Measurements from ENCODE around the gene IFNGR2. TPM values are rescaled to one million over a fixed set of nuclear protein-coding genes. Genes with fewer than 3 reads are reported as not detected.
"Not testable (repeated sequence)": the region's sequence is repeated elsewhere in the genome, so short reads cannot be mapped to it uniquely, and the experiment has no call there.

IFNGR2 gene
- total RNA-seq, 4 donors from 2014 or later = 53.7 to 96.3 (median 67.6) TPM

DNA sequence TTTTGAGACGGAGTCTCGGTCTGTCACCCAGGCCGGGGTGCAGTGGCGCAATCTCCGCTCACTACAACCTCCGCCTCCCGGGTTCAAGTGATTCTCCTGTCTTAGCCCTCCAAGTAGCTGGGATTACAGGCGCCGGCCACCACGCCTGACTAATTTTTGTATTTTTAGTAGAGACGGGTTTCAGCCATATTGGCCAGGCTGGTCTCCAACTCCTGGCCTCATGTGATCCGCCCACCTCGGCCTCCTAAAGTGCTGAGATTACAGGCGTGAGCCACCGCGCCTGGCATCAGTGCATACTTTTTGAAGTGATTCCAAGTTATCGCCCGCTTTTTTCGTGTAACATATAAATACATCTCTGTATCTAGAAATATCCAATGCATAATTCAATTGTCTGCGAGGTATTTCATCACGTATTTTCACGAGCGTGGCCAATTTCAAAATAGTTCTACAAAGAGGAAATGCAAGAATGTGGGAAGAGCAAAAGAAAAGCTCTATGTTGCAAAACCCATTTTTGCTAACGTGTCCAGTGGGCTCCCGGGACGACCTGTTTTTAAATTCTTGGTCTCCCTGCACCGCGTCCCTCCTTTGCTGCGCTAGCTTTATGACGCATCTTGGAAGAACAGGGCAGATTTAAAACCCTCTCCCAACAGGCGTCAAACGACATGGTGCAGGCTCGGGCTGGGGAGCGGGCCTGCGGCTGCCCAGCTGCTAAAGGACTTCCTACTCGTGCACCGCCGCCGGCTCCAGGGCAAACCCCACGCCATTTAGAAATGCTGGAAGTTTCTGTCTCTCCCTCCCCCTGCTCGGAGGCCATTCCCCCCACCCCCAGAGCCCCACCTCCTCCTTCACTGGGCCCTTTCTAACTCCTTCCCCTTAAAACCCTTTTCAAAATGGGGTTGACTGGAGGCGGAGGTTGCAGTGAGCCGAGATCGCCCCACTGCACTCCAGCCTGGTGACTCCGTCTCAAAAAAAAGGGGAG is 923 bp upstream of the IFNGR2 start:
- no peaks in the 10 kb centered on the region for H3K9me3 ChIP-seq
- DNase-seq = peak; percentile 50 to 78 (median 63)
- H3K27me3 ChIP-seq = no peaks in the 10 kb centered on the region
- peaks cover 0 to 29% (median 9%) of the 10 kb centered on the region in 4 donors for H3K4me1 ChIP-seq
- no peaks in the 10 kb centered on the region for H3K36me3 ChIP-seq
- peak overlapping the region; percentile 85 to 97 (median 94) for H3K4me3 ChIP-seq
- TF ChIP-seq, protein P1, sequence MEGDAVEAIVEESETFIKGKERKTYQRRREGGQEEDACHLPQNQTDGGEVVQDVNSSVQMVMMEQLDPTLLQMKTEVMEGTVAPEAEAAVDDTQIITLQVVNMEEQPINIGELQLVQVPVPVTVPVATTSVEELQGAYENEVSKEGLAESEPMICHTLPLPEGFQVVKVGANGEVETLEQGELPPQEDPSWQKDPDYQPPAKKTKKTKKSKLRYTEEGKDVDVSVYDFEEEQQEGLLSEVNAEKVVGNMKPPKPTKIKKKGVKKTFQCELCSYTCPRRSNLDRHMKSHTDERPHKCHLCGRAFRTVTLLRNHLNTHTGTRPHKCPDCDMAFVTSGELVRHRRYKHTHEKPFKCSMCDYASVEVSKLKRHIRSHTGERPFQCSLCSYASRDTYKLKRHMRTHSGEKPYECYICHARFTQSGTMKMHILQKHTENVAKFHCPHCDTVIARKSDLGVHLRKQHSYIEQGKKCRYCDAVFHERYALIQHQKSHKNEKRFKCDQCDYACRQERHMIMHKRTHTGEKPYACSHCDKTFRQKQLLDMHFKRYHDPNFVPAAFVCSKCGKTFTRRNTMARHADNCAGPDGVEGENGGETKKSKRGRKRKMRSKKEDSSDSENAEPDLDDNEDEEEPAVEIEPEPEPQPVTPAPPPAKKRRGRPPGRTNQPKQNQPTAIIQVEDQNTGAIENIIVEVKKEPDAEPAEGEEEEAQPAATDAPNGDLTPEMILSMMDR (IDR thresholded peaks at IDR 0.05) = no peak
- TF ChIP-seq POLR2A (IDR thresholded peaks at IDR 0.05) = peak in 1 of 2 donors; percentile 32
- H3K27ac ChIP-seq = peak overlapping the region; percentile 96 to 99 (median 98)

DNA sequence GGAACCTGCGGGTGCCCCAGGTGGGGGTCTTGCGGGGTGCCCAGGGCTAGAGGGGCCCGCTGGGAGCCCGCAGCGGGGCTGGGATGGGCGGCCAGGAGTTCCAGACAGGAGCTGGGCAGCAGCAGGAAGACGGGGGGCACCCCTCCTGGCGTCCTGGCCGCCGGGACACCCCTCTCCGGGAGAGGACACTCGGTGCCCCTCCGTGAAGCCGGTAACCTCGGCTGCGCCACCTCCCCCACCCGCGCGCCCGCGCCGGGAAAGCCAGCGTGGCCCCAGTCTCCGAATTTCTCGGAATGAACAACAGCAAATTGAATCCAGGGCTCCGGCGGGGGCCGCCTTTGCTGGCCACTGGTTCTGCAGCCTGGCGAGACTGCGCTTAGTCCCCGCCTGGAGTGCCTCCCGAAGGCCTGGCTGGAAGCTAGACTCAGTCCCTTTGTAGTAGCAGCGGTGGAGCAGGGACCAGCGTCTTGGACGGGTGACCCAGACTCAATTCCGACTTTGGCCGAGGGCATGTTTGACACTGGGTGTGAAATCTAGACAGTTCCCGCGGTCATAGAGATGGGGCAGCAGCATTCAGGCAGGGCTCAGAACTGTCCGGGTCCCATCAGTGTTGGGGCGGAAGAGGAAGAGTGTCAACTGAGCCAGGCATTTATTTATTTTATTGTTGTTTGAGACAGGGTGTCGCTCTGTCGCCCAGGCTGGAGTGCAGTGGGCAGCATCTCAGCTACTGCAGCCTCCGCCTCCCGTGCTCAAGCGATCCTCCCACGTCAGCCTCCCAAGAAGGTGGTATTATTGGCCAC is 773 bp downstream of the IFNGR2 start:
- no peaks in the 10 kb centered on the region for H3K9me3 ChIP-seq
- H3K36me3 ChIP-seq = no peaks in the 10 kb centered on the region
- H3K27ac ChIP-seq = peak overlapping the region; percentile 96 to 99 (median 98)
- peak overlapping the region; percentile 85 to 97 (median 94) for H3K4me3 ChIP-seq
- peak; percentile 61 to 81 (median 79) for DNase-seq
- H3K4me1 ChIP-seq = peaks cover 0 to 36% (median 11%) of the 10 kb centered on the region in 4 donors
- no peaks in the 10 kb centered on the region for H3K27me3 ChIP-seq
- TF ChIP-seq, protein P1 (IDR thresholded peaks at IDR 0.05) = peak in 2 of 6 experiments; percentile 4 to 12
- peak; percentile 63 to 64 for TF ChIP-seq POLR2A (IDR thresholded peaks at IDR 0.05)

DNA sequence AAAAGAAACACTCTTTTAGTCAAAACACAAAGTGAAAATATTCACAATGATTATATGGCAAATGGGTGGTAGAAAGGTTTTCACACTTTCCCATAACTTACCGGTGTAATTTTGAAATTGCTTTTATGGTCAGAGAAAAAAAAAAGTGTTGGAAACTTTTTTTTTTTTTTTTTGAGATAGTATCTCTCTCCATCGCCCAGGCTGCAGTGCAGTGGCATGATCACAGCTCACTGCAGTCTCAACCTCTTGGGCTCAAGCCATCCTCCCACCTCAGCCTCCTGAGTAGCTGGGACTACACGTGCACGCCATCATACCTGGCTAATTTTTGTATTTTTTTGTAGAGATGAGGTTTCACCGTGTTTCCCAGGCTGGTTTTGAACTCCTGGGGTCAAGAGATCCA is 3.3 kb downstream of the IFNGR2 start:
- no peaks in the 10 kb centered on the region for H3K9me3 ChIP-seq
- H3K27ac ChIP-seq = peak overlapping the region in 1 of 4 donors; percentile 98
- TF ChIP-seq, protein P1 (IDR thresholded peaks at IDR 0.05) = no peak
- TF ChIP-seq POLR2A (IDR thresholded peaks at IDR 0.05) = no peak
- peak overlapping the region in 1 of 4 donors; percentile 25 for H3K4me3 ChIP-seq
- peaks cover 0 to 11% (median 0%) of the 10 kb centered on the region in 3 donors for H3K36me3 ChIP-seq
- no peaks in the 10 kb centered on the region for H3K27me3 ChIP-seq
- peaks cover 0 to 39% (median 11%) of the 10 kb centered on the region in 4 donors for H3K4me1 ChIP-seq
- DNase-seq = no peak

DNA sequence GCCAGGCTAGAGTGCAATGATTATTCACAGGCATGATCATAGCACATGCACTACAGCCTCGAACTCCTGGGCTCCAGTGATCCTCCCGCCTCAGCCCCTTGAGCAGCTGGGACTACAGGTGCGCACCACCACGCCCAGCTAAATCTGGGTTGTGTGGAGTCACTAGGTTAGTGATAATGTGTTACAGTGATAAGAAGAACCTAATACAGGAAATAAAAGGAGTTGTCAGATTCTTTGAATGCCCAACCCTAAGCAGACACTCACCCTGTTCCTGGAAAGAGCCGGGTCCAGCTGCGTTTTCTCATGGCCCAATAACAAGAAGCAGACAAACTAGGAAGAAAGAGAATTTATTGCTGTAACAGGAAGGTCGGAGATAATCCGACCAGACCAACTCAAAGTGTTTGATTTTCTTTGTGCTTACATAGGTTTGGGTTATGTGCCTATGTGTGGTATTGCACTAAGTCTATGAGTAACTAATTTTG is 8.8 kb downstream of the IFNGR2 start:
- no peaks in the 10 kb centered on the region for H3K27me3 ChIP-seq
- peak in 2 of 3 donors; percentile 67 to 73 for DNase-seq

DNA sequence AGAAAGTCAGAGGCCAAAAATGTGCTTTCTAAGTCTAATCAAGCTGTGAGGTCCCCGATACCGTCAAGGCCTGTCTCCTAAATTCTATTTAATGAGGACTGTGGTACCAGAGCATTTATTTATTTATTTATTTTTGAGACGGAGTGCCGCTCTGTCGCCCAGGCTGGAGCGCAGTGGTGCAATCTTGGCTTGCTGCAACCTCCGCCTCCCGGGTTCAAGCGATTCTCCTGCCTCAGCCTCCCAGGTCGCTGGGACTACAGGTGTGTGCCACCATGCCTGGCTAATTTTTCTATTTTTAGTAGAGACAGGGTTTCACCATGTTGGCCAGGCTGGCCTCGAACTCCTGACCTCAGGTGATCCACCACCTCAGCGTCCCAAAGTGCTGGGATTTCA is 9.2 kb downstream of the IFNGR2 start:
- Histone ChIP-seq H3K4me1 (peaks cover 0 to 43% (median 10%) of the 10 kb centered on the region in 4 donors), H3K36me3 (peaks cover 0 to 35% (median 0%) of the 10 kb centered on the region in 3 donors)

More for the DNA sequence above, 8.8 kb downstream of the IFNGR2 start:
- TF ChIP-seq POLR2A (IDR thresholded peaks at IDR 0.05) = peak in 1 of 2 donors; percentile 21
- TF ChIP-seq, protein P1 (IDR thresholded peaks at IDR 0.05) = no peak
- H3K9me3 ChIP-seq = no peaks in the 10 kb centered on the region
- peaks cover 0 to 30% (median 0%) of the 10 kb centered on the region in 3 donors for H3K36me3 ChIP-seq
- peak overlapping the region; percentile 65 to 90 (median 72) for H3K27ac ChIP-seq
- H3K4me1 ChIP-seq = peaks cover 0 to 47% (median 12%) of the 10 kb centered on the region in 4 donors
- H3K4me3 ChIP-seq = no peak overlapping the region

More for the DNA sequence above, 9.2 kb downstream of the IFNGR2 start:
- H3K9me3 ChIP-seq, H3K4me3 ChIP-seq, H3K27me3 ChIP-seq, DNase-seq: not testable (repeated sequence)
- peak overlapping the region; percentile 65 to 90 (median 72) for H3K27ac ChIP-seq

Data from Peyer's patch (tissue), 4 donors.